GM12864 (cell line): ENCODE data around the gene SNRK.

Experiments used
- DNase-seq: peaks from one replicate; pipeline ENCODE4 v3.0.0-alpha.2; 2011; ENCODE audit warnings: low read depth
- H3K4me3 ChIP-seq: 2 replicates; pipeline ENCODE4 v1.5.1; 2011; ENCODE audit warnings: mild to moderate bottlenecking, low read depth, low read length, control low read depth
- CTCF ChIP-seq: IDR thresholded peaks from 2 replicates; pipeline ENCODE4 v1.5.1; 2011; ENCODE audit warnings: low read depth, mild to moderate bottlenecking, moderate library complexity, low read length, control low read depth, inconsistent platforms; ENCODE audit errors: missing control alignments

SNRK gene

GRCh38 chr3:43373560-43373928 lies 87.2 kb downstream of the SNRK start:
- DNase-seq = no peak
- no peak for TF ChIP-seq CTCF
- no peak overlapping the region for H3K4me3 ChIP-seq

- no peak for DNase-seq
- peak; percentile 88 for TF ChIP-seq CTCF
- no peak overlapping the region for H3K4me3 ChIP-seq
Measured at GRCh38 chr3:43378066-43378935, 92.0 kb downstream of the SNRK start.

- no peak for DNase-seq
- no peak for TF ChIP-seq CTCF
- no peak overlapping the region for H3K4me3 ChIP-seq
Measured at GRCh38 chr3:43379343-43379742, 93.0 kb downstream of the SNRK start.

GRCh38 chr3:43388175-43388574 lies 101.8 kb downstream of the SNRK start:
- H3K4me3 ChIP-seq = no peak overlapping the region

GRCh38 chr3:43388915-43389314 lies 102.6 kb downstream of the SNRK start:
- DNase-seq = no peak
- TF ChIP-seq CTCF = no peak
- no peak overlapping the region for H3K4me3 ChIP-seq

More at GRCh38 chr3:43388175-43388574, 101.8 kb downstream of the SNRK start:
- TF ChIP-seq CTCF = no peak
- no peak for DNase-seq

- TF ChIP-seq CTCF = no peak
- H3K4me3 ChIP-seq = no peak overlapping the region
- DNase-seq = no peak
Measured at GRCh38 chr3:43389388-43390254, 103.3 kb downstream of the SNRK start.
